AG09309 (cell line): ENCODE measurements around the gene PSMG1.
"Not testable (repeated sequence)": the region's sequence is repeated elsewhere in the genome, so short reads cannot be mapped to it uniquely, and the experiment has no call there.

Source experiments
- DNase-seq: peaks from one replicate; pipeline ENCODE4 v3.0.0-alpha.2; 2010; ENCODE audit warnings: low read depth
- H3K4me3 ChIP-seq: 2 replicates; pipeline ENCODE4 v1.5.1; 2011; ENCODE audit warnings: mild to moderate bottlenecking, low read depth, low read length, moderate library complexity; ENCODE audit not compliant: control insufficient read depth
- TF ChIP-seq, protein P1 (sequence below): IDR thresholded peaks from 2 replicates; pipeline ENCODE4 v1.5.1; 2011; ENCODE audit warnings: mild to moderate bottlenecking, low read depth, low read length, inconsistent platforms; ENCODE audit not compliant: insufficient read depth, control insufficient read depth; ENCODE audit errors: missing control alignments

Gene PSMG1

GRCh38 chr21:39183272-39184049 is at the start of gene PSMG1:
TSS of gene PSMG1 (minus strand) at chr21:39183451. CDS start at chr21:39183385, 66 bp downstream.
- peak within 1 kb of the TSS; percentile 92 for H3K4me3 ChIP-seq
- TF ChIP-seq, protein P1, sequence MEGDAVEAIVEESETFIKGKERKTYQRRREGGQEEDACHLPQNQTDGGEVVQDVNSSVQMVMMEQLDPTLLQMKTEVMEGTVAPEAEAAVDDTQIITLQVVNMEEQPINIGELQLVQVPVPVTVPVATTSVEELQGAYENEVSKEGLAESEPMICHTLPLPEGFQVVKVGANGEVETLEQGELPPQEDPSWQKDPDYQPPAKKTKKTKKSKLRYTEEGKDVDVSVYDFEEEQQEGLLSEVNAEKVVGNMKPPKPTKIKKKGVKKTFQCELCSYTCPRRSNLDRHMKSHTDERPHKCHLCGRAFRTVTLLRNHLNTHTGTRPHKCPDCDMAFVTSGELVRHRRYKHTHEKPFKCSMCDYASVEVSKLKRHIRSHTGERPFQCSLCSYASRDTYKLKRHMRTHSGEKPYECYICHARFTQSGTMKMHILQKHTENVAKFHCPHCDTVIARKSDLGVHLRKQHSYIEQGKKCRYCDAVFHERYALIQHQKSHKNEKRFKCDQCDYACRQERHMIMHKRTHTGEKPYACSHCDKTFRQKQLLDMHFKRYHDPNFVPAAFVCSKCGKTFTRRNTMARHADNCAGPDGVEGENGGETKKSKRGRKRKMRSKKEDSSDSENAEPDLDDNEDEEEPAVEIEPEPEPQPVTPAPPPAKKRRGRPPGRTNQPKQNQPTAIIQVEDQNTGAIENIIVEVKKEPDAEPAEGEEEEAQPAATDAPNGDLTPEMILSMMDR: no peak
- DNase-seq: peak; percentile 55

- H3K4me3 ChIP-seq: no peak overlapping the region
- peak; percentile 45 for DNase-seq
- TF ChIP-seq, protein P1: no peak
These were observed 49.6 kb upstream of the PSMG1 start for GRCh38 chr21:39232861-39233291.

- DNase-seq: no peak
These were observed 41.7 kb upstream of the PSMG1 start for GRCh38 chr21:39224930-39225329.

DNA sequence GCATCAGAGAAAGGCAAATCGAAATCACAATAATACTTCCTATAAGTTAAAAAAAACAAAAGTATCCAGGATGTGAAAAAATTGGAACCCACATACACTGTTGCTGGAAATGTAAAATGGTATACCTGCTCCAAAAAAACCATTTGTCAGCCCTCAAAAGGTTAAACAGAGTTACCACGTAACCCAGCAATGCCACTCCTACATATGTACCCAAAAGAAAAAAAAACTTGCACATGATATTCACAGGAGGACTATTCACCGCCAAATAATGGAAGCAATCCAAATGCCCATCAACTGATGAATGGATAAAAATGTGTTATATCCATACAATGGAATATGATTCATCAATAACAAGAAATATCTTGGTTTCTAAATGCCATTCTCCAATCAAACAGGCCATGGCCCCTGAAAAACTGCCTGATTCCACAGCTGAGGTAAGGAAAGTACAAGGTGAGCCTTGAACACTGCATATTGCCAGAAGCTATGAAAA is 38.8 kb upstream of the PSMG1 start:
- no peak overlapping the region for H3K4me3 ChIP-seq
- TF ChIP-seq, protein P1: no peak
- DNase-seq: no peak

More at GRCh38 chr21:39224930-39225329, 41.7 kb upstream of the PSMG1 start:
- TF ChIP-seq, protein P1: no peak
- H3K4me3 ChIP-seq: no peak overlapping the region

GRCh38 chr21:39221282-39221996 is 38.2 kb upstream of the PSMG1 start:
- H3K4me3 ChIP-seq: no peak overlapping the region
- no peak for DNase-seq
- TF ChIP-seq, protein P1: no peak

- H3K4me3 ChIP-seq, DNase-seq: not testable (repeated sequence)
These were observed 37.6 kb upstream of the PSMG1 start for GRCh38 chr21:39220875-39221274.

- no peak for DNase-seq
- no peak overlapping the region for H3K4me3 ChIP-seq
- TF ChIP-seq, protein P1: no peak
These were observed 36.9 kb upstream of the PSMG1 start for GRCh38 chr21:39220150-39220549.
